ENCODE results near the gene UBE2I.

DNA sequence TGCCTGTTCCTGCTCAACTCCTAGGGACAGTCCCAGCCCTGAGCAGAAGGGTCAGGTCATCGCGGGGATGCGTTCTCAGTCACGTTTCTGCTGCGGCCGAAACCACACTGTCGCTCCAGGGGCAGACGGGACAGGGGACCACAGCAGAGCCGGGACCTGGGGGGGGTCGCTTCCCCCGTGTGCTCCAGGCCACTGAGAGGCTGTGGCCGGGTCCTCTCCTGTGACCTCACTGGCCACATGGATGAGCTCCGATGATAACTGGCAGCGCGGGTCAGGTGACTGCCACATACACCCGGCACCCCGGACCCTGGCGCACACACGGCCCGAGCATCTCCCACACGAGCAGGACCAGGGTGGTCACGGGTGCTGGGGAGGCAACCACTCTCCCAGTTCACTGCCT lies 55.1 kb downstream of the UBE2I start:
- TF ChIP-seq KLF9 (tag by site-specific recombination; IDR thresholded peaks at IDR 0.05; ENCODE audit: low read depth) = no peak
- no peak for TF ChIP-seq ZNF48 (tag by site-specific recombination; IDR thresholded peaks at IDR 0.05)
- TF ChIP-seq ZNF140 (tag by site-specific recombination; IDR thresholded peaks at IDR 0.05) = no peak
- no peak for TF ChIP-seq CTCF (tag by site-specific recombination; IDR thresholded peaks at IDR 0.05)
- no peak for TF ChIP-seq ZNF660 (tag by site-specific recombination; IDR thresholded peaks at IDR 0.05)
- TF ChIP-seq YY1 (tag by site-specific recombination; IDR thresholded peaks at IDR 0.05) = no peak
- TF ChIP-seq, protein P1, sequence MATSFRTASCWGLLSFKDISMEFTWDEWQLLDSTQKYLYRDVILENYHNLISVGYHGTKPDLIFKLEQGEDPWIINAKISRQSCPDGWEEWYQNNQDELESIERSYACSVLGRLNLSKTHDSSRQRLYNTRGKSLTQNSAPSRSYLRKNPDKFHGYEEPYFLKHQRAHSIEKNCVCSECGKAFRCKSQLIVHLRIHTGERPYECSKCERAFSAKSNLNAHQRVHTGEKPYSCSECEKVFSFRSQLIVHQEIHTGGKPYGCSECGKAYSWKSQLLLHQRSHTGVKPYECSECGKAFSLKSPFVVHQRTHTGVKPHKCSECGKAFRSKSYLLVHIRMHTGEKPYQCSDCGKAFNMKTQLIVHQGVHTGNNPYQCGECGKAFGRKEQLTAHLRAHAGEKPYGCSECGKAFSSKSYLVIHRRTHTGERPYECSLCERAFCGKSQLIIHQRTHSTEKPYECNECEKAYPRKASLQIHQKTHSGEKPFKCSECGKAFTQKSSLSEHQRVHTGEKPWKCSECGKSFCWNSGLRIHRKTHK (tag by site-specific recombination; IDR thresholded peaks at IDR 0.05) = no peak
- no peak for TF ChIP-seq BCL6B (tag by site-specific recombination; IDR thresholded peaks at IDR 0.05)
- TF ChIP-seq ATF2 (tag by site-specific recombination; IDR thresholded peaks at IDR 0.05; ENCODE audit: low read depth) = no peak
- TF ChIP-seq ZNF274 (IDR thresholded peaks at IDR 0.05; ENCODE audit: low read length) = no peak
- no peak for TF ChIP-seq ZNF274 (tag by site-specific recombination; IDR thresholded peaks at IDR 0.05; ENCODE audit: borderline replicate concordance)
- TF ChIP-seq, protein P2, sequence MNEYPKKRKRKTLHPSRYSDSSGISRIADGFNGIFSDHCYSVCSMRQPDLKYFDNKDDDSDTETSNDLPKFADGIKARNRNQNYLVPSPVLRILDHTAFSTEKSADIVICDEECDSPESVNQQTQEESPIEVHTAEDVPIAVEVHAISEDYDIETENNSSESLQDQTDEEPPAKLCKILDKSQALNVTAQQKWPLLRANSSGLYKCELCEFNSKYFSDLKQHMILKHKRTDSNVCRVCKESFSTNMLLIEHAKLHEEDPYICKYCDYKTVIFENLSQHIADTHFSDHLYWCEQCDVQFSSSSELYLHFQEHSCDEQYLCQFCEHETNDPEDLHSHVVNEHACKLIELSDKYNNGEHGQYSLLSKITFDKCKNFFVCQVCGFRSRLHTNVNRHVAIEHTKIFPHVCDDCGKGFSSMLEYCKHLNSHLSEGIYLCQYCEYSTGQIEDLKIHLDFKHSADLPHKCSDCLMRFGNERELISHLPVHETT (tag by site-specific recombination; IDR thresholded peaks at IDR 0.05) = no peak
- TF ChIP-seq TCF7L2 (IDR thresholded peaks at IDR 0.05; ENCODE audit: borderline replicate concordance, low read depth, low read length) = no peak
- TF ChIP-seq PBX3 (CRISPR knock-in tag; IDR thresholded peaks at IDR 0.05) = no peak
- TF ChIP-seq ZNF510 (tag by site-specific recombination; IDR thresholded peaks at IDR 0.05; ENCODE audit: insufficient replicate concordance) = no peak

Data from HEK293 (cell line).